Neural progenitor cell (in vitro differentiated cells): ENCODE data around the gene ZNF536. TPM values are rescaled to one million over a fixed set of nuclear protein-coding genes. Genes with fewer than 3 reads are reported as not detected.

Experiments used
- DNase-seq: peaks from one replicate; pipeline ENCODE4 v3.0.0-alpha.2; 2016; ENCODE audit warnings: low spot score
- H2AFZ ChIP-seq: fragments of 200-600 bp; sonication (generic); replicated peaks from 2 replicates; pipeline ENCODE4 v1.6.1; 2016; ENCODE audit warnings: antibody characterized with exemption
- H3F3A ChIP-seq: fragments of 200-600 bp; sonication (generic); 2 replicates; pipeline ENCODE4 v1.6.1; 2016; ENCODE audit warnings: antibody characterized with exemption, low read depth
- H3K27ac ChIP-seq: fragments of 200-600 bp; sonication (generic); 2 replicates; pipeline ENCODE4 v1.5.1; 2016; ENCODE audit warnings: mild to moderate bottlenecking
- H3K27me3 ChIP-seq: fragments of 200-600 bp; sonication (generic); 2 replicates; pipeline ENCODE4 v1.6.1; 2016; ENCODE audit warnings: mild to moderate bottlenecking, moderate library complexity
- H3K36me3 ChIP-seq: fragments of 200-600 bp; sonication (generic); 2 replicates; pipeline ENCODE4 v1.5.1; 2016
- H3K4me1 ChIP-seq: fragments of 200-600 bp; sonication (generic); 2 replicates; pipeline ENCODE4 v1.6.1; 2016; ENCODE audit warnings: mixed run types
- H3K4me2 ChIP-seq: fragments of 200-600 bp; sonication (generic); 2 replicates; pipeline ENCODE4 v1.6.1; 2016
- H3K4me3 ChIP-seq: fragments of 200-600 bp; sonication (generic); 2 replicates; pipeline ENCODE4 v1.5.1; 2016
- H3K79me2 ChIP-seq: fragments of 200-600 bp; sonication (generic); 2 replicates; pipeline ENCODE4 v1.6.1; 2016; ENCODE audit warnings: low read depth
- H3K9ac ChIP-seq: fragments of 200-600 bp; sonication (generic); 2 replicates; pipeline ENCODE4 v1.6.1; 2016
- H3K9me3 ChIP-seq: fragments of 200-600 bp; sonication (generic); 2 replicates; pipeline ENCODE4 v1.5.1; 2016; ENCODE audit warnings: low read depth
- H4K20me1 ChIP-seq: fragments of 200-600 bp; sonication (generic); 2 replicates; pipeline ENCODE4 v1.6.1; 2016; ENCODE audit warnings: low read depth
- H3K27ac Mint-ChIP-seq: 3 replicates; pipeline ENCODE4 v1.8.0; 2021; ENCODE audit warnings: mixed read lengths
- H3K27me3 Mint-ChIP-seq: 2 replicates; pipeline ENCODE4 v1.8.0; 2022; ENCODE audit warnings: low read depth, mild to moderate bottlenecking, inconsistent platforms, moderate library complexity, mixed read lengths; ENCODE audit not compliant: insufficient read depth
- H3K36me3 Mint-ChIP-seq: 3 replicates; pipeline ENCODE4 v1.8.0; 2021; ENCODE audit warnings: mixed read lengths
- H3K4me1 Mint-ChIP-seq: 3 replicates; pipeline ENCODE4 v1.8.0; 2021; ENCODE audit warnings: mixed read lengths
- H3K4me3 Mint-ChIP-seq: 3 replicates; pipeline ENCODE4 v1.8.0; 2021; ENCODE audit warnings: mild to moderate bottlenecking, moderate library complexity, mixed read lengths
- H3K9me3 Mint-ChIP-seq: 3 replicates; pipeline ENCODE4 v1.8.0; 2020; ENCODE audit warnings: mixed read lengths
- CTCF ChIP-seq: fragments of 200-600 bp; sonication (generic); IDR thresholded peaks from 2 replicates; pipeline ENCODE4 v1.5.1; 2017; ENCODE audit warnings: antibody characterized with exemption, mild to moderate bottlenecking
- EZH2 ChIP-seq: fragments of 200-600 bp; sonication (generic); IDR thresholded peaks from 2 replicates; pipeline ENCODE4 v1.6.1; 2017; ENCODE audit warnings: antibody characterized with exemption, mild to moderate bottlenecking, moderate library complexity
- EZH2phosphoT487 ChIP-seq: fragments of 200-600 bp; sonication (generic); IDR thresholded peaks from 2 replicates; pipeline ENCODE4 v1.6.1; 2017; ENCODE audit warnings: antibody characterized with exemption
- total RNA-seq: library from RNA; depleted of rRNA; stranded (reverse); fragments of >200 nt; gene quantifications from 2 replicates; pipeline ENCODE4 v1.2.3, GENCODE V29; 2015; ENCODE audit warnings: low replicate concordance

The ZNF536 gene
- total RNA-seq, 1 donor from 2014 or later = 0.24 TPM

- no peaks in the 10 kb centered on the region for H3K9me3 ChIP-seq
- no peak overlapping the region for H2AFZ ChIP-seq
- no peak overlapping the region for H3K4me3 ChIP-seq
- H3K4me1 ChIP-seq = peaks cover 28% of the 10 kb centered on the region
- H3K4me3 Mint-ChIP-seq = no peak overlapping the region
- no peaks in the 10 kb centered on the region for H3K36me3 ChIP-seq
- no peaks in the 10 kb centered on the region for H4K20me1 ChIP-seq
- peak overlapping the region; percentile 13 for H3K4me2 ChIP-seq
- H3K79me2 ChIP-seq = no peaks in the 10 kb centered on the region
- DNase-seq = no peak
- peaks cover 55% of the 10 kb centered on the region for H3K4me1 Mint-ChIP-seq
- peaks cover 33% of the 10 kb centered on the region for H3F3A ChIP-seq
- no peaks in the 10 kb centered on the region for H3K27me3 Mint-ChIP-seq
- no peaks in the 10 kb centered on the region for H3K9me3 Mint-ChIP-seq
- TF ChIP-seq CTCF (no peak), EZH2 (no peak), EZH2phosphoT487 (no peak)
- no peak overlapping the region for H3K9ac ChIP-seq
- H3K36me3 Mint-ChIP-seq = peaks cover 7% of the 10 kb centered on the region
- no peak overlapping the region for H3K27ac ChIP-seq
- H3K27ac Mint-ChIP-seq = no peak overlapping the region
- no peaks in the 10 kb centered on the region for H3K27me3 ChIP-seq
Observed at GRCh38 chr19:30447553-30447870, 75.3 kb downstream of the ZNF536 start.

GRCh38 chr19:30448386-30449077 is 76.3 kb downstream of the ZNF536 start:
- peak; percentile 19 for DNase-seq
- Mint-ChIP-seq H3K4me1 (peaks cover 58% of the 10 kb centered on the region), H3K27me3 (peaks cover 3% of the 10 kb centered on the region), H3K4me3 (peak overlapping the region; percentile 14), H3K36me3 (peaks cover 3% of the 10 kb centered on the region), H3K9me3 (no peaks in the 10 kb centered on the region), H3K27ac (peak overlapping the region; percentile 14)
- Histone ChIP-seq H3F3A (peaks cover 33% of the 10 kb centered on the region), H3K9ac (no peak overlapping the region), H3K27me3 (no peaks in the 10 kb centered on the region), H4K20me1 (no peaks in the 10 kb centered on the region), H3K4me3 (no peak overlapping the region), H2AFZ (no peak overlapping the region), H3K4me2 (peak overlapping the region; percentile 72), H3K79me2 (no peaks in the 10 kb centered on the region), H3K27ac (no peak overlapping the region), H3K9me3 (no peaks in the 10 kb centered on the region), H3K4me1 (peaks cover 28% of the 10 kb centered on the region), H3K36me3 (no peaks in the 10 kb centered on the region)
- peak; percentile 31 for TF ChIP-seq EZH2
- no peak for TF ChIP-seq CTCF
- TF ChIP-seq EZH2phosphoT487 = no peak

- DNase-seq = no peak
- no peaks in the 10 kb centered on the region for H3K27me3 ChIP-seq
- H3K4me2 ChIP-seq = peak overlapping the region; percentile 72
- H3K4me1 ChIP-seq = peaks cover 28% of the 10 kb centered on the region
- peaks cover 33% of the 10 kb centered on the region for H3F3A ChIP-seq
- H3K9me3 Mint-ChIP-seq = no peaks in the 10 kb centered on the region
- no peaks in the 10 kb centered on the region for H3K9me3 ChIP-seq
- no peak overlapping the region for H3K9ac ChIP-seq
- peaks cover 3% of the 10 kb centered on the region for H3K36me3 Mint-ChIP-seq
- H3K4me1 Mint-ChIP-seq = peaks cover 58% of the 10 kb centered on the region
- H3K4me3 Mint-ChIP-seq = peak overlapping the region; percentile 48
- H3K36me3 ChIP-seq = no peaks in the 10 kb centered on the region
- peaks cover 4% of the 10 kb centered on the region for H3K27me3 Mint-ChIP-seq
- H3K27ac Mint-ChIP-seq = peak overlapping the region; percentile 18
- H4K20me1 ChIP-seq = no peaks in the 10 kb centered on the region
- H3K79me2 ChIP-seq = no peaks in the 10 kb centered on the region
- no peak for TF ChIP-seq EZH2
- TF ChIP-seq CTCF = no peak
- no peak for TF ChIP-seq EZH2phosphoT487
- H3K27ac ChIP-seq = no peak overlapping the region
- H2AFZ ChIP-seq = no peak overlapping the region
- peak overlapping the region; percentile 23 for H3K4me3 ChIP-seq
Observed at GRCh38 chr19:30449078-30449590, 77.0 kb downstream of the ZNF536 start.
